ENCODE results near the gene ABHD18.
"Not testable (repeated sequence)": the region's sequence is repeated elsewhere in the genome, so short reads cannot be mapped to it uniquely, and the experiment has no call there.

ABHD18 gene

GRCh38 chr4:127988638-127989037 lies 23.4 kb downstream of the ABHD18 start:
- no peak for DNase-seq

GRCh38 chr4:127993151-127993550 lies 27.9 kb downstream of the ABHD18 start:
- DNase-seq: no peak

GRCh38 chr4:127995776-127996175 lies 30.6 kb downstream of the ABHD18 start:
- no peak for DNase-seq

DNA sequence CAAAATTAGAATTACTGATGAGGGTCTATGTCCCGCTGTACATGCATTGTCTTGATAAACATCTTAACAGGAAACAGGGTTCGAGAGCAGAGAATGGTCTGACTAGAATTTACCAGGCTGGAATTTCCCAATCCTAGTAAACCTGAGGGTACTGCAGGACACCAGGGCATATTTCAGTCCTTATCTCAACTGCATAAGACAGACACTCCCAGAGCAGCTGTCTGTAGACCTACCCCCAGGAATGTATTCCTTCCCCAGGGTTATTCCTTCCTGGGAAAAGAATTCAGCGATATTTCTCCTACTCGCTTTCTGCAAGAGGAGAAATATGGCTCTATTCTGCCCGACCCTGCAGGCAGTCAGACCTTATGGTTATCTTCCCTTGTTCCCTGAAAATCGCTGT lies 31.3 kb downstream of the ABHD18 start:
- not testable (repeated sequence) for DNase-seq

GRCh38 chr4:127997534-127998388 lies 32.6 kb downstream of the ABHD18 start:
- DNase-seq: no peak

DNA sequence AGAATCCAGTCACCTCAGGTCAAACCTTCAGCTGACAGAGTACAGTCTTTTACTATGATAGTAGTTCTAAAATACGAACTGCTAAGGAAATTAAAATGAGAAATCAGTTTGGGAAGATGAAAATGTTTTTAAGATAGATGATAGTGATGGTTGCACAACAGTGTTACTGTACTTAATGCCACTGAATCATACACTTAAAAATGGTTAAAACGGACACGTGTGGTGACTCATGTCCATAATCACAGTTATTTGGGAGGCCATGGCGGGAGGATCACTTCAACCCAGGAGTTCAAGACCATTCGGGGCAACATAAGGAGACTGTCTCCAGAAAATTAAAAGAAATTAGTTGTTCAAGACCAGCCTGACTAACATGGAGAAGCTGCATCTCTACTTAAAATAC lies 41.4 kb downstream of the ABHD18 start:
- no peak for DNase-seq

DNA sequence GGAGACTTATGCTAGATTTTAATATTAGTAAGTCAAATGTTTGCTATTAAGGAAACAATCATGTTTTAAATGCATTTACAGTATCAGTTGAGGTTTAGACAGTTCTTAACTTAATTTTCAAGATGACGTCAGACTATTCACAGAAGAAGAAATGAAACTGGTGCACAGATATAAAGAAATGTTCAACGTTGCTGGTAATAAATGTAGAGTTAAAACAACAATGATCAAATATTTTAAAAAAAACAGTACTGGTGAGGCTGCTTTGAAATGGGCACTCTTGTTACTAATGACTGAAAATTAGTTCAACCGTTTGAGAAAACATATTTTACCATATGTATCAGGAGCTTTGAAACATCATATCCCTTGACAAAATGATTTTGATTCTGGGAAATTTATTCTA lies 44.2 kb downstream of the ABHD18 start:
- DNase-seq: no peak

GRCh38 chr4:128025319-128025718 lies 60.1 kb downstream of the ABHD18 start:
- DNase-seq: no peak

DNA sequence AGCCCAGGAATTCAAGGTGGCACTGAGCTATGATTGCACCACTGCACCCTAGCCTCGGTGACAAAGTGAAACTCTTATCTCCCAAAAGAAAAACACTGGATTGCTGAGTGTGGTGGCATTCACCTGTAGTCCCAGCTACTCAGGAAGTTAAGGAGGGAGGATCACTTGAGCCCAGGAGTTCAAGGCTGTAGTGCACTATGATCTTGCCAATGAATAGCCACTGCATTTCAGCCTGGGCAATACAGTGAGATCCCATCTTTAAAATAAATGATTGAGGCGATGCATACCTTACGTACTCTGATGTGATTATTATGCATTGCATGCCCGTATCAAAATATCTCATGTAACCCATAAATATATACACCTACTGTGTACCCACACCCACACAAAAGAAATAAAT lies 64.7 kb downstream of the ABHD18 start:
- no peak for DNase-seq

- no peak for DNase-seq
These were observed 66.7 kb downstream of the ABHD18 start for GRCh38 chr4:128031756-128032384.

GRCh38 chr4:128039568-128039967 lies 74.4 kb downstream of the ABHD18 start:
- DNase-seq: no peak

DNA sequence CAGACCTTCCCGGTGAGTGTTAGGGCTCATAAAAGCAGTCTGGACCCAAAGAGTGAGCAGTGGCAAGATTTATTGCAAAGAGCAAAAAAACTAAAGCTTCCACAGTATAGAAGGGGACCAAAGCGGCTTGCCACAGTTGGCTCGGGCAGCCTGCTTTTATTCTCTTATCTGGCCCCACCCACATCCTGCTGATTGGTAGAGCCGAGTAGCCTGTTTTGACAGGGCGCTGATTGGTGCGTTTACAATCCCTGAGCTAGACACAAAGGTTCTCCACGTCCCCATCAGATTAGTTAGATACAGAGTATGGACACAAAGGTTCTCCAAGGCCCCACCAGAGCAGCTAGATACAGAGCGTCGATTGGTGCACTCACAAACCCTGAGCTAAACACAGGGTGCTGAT lies 81.8 kb downstream of the ABHD18 start:
- not testable (repeated sequence) for DNase-seq

GRCh38 chr4:128047514-128047913 lies 82.3 kb downstream of the ABHD18 start:
- DNase-seq: not testable (repeated sequence)

- not testable (repeated sequence) for DNase-seq
These were observed 86.0 kb downstream of the ABHD18 start for GRCh38 chr4:128051229-128051628.

DNA sequence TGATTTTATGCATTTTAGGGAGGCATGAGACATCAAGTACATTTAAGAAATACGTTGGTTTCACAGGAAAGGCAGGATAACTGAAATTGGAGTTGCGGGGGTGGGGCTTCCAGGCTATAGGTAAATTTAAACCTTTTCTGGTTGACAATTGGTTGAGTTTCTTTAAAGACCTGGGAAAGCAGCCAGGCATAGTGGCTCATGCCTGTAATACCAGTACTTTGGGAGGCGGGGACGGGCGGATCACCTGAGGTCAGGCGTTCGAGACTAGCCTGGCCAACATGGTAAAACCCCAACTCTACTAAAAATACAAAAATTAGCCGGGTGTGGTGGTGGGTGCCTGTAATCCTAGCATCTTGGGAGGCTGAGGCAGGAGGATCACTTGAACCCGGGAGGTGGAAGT lies 89.7 kb downstream of the ABHD18 start:
- not testable (repeated sequence) for DNase-seq

- DNase-seq: not testable (repeated sequence)
These were observed 90.4 kb downstream of the ABHD18 start for GRCh38 chr4:128055441-128056206.

DNA sequence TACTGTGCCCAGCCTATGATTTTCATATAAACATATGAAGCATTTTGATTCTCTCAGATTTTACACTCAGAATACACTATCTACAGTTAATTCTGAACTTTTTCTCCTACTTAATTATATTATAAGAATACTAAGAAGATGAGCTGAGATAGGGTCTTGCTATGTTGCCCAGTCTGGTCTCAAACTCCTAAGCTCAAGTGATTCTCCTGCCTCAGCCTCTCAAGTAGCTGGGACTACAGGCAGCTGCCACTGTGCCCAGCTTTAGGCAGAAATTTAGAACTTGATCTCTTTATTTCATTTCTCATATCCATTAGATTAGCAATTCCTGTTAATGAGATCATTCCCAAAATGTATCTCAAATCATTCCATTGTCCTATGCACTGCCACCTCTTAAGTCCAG lies 91.2 kb downstream of the ABHD18 start:
- DNase-seq: no peak

DNA sequence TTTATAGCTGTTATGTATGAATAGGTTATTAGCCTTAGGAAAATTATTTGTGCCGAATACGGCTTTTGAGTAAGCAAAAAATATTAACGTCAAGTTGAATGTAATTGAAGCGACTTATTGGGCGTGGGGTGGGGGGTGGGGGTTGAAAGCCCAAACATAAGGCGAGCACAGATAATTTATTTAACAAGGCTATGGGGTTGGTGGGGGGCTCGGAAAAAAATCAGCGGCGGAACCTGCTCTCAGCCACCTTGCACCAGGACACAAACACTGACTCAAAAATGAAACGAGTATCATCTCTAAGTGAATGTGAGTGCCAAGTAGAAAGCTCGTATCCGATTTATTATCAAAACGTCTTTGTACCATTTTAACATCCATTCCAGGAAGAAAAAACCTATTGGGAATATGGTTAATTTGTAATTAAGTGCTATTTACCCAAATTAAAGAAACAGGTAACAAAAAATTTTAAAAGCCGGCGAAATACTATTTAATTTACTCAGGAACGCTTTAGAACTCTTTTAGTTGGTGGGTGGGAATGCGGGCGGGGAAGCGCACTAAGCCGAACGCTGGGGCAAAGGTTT lies 95.0 kb downstream of the ABHD18 start:
- no peak for DNase-seq

DNA sequence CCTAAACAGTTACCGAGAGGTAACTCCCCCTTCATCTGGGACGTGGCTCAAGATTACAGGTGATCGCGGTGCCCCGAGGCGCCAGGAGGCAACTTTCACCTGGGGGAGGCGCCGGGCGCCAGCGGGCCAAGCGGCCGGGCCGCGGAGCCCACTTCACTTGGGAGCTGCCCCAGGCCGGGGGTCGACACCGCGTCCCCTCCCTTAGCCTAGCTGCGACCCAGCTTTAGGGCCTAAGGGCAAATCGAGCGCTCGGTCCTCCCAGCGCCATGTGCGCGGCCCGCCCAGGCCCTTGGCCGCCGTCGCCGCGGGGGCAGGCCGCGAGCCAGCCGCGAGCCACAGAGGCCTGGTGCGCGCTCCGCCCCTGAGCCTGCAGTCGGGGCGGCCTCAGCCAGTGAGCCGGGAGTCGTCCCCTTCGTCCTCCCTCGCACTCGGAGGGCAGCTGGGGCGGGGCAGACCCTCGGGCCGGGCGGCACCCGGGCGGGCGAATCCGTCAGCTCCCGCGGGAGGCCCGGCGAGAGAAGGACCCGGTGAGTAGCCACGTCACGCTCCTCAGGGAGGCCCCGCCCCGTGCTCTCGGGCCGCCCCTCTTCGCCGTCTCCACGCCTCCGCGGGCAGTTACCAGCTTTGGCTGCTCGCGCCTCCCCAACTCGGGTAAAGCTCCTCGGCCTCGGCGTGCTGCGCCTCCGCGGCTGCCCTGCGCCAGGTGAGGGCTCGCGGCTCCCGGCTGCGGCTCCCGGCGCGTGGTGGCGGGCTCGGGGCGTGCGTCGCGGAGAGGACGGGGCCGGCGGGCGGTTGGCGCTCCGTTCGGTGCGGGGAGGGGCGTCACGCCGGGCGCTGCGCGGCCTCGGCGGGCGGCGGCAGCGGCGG lies 95.7 kb downstream of the ABHD18 start, which contains the start of gene LARP1B:
Gene LARP1B, plus strand, starts transcription at position 614 of the 867 bp plus-strand sequence. CDS start 13,640 bp downstream, outside the sequence.
- DNase-seq: peak; percentile 98

DNA sequence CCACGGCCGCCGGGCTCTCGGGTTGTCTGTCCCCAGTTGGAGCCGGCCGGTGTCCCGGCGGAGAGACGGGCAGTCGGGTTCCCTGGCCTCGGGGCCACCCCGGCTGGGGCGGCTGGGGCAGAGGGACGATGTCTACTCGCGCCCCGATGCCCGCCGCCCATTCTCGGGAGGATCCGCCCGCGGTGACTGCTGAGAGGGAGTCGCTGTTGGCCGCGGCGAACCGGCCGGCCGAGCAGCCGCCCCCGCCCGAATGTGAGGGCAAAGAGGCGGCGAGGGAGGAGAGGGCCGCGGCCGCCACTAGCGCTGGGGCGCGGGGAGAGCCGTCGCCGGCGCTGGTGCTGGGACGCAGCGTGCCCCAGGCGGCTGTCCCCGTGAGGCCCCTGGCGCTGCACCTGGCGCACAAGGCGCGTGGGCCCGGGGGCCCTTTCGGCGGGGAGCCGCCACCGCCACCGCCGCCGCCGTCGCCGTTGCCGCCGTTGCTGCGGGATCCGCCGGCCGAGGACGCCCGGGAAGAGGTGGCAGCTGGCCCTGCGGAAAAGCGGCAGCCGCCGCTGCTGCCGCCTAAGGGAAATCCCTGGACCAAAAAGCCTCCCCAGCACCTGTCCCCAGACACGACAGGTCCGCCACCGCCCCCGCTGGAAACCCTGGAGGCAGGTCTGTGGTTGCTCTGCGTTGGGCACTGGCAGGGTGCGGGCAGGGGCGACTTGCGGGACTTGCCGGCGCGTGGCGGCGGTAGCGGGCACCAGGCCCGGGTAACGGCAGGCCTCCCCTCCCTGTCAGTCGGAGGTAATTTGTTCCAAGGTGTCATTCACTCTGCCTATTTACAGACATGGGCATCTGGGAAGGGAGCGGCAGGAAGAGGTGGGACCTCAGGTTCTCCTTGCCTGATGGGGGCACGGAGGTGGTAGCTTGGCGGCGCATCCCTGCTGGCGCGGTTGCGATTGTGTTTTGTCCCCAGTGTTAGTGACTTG lies 96.6 kb downstream of the ABHD18 start:
- peak; percentile 95 for DNase-seq
